Stimulated activated CD8-positive, alpha-beta memory T cell treated with anti-CD3 and anti-CD28 coated beads, Interleukin-15, amount 100 ng/mL, for 48 hours (primary cell): ENCODE results near the gene CAVIN1.
"Not testable (repeated sequence)": the region's sequence is repeated elsewhere in the genome, so short reads cannot be mapped to it uniquely, and the experiment has no call there.

Experiments
- DNase-seq, 2 donors: peaks; one replicate each; pipeline ENCODE4 v3.0.0-alpha.2; 2020; ENCODE audit warnings: low read depth in 2 of 2

The CAVIN1 gene

GRCh38 chr17:42378359-42378958 lies 44.6 kb downstream of the CAVIN1 start:
- no peak for DNase-seq

DNA sequence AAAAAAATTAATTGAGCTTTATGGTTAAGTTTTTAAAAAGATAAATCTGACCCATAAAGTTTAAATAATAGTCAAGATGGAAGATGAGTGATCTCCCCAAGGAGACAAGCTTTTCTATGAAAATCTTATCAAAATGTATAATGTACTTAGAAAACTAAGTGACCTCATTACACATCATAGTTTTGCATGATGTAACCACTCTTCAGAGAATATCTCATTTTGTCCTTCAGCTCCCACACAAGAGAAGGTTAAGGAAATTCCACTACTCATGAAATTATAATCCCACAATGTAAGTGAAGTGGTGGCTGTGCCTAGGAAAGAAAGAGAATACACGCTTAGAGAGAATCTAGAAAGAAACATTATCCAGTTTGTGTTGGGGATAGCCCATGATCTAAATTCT lies 49.2 kb downstream of the CAVIN1 start:
- no peak for DNase-seq

GRCh38 chr17:42372142-42372541 lies 50.9 kb downstream of the CAVIN1 start:
- no peak for DNase-seq

- DNase-seq: not testable (repeated sequence)
These were observed 54.1 kb downstream of the CAVIN1 start for GRCh38 chr17:42368797-42369561.

GRCh38 chr17:42368310-42368709 lies 54.7 kb downstream of the CAVIN1 start:
- DNase-seq: not testable (repeated sequence)

- not testable (repeated sequence) for DNase-seq
These were observed 56.7 kb downstream of the CAVIN1 start for GRCh38 chr17:42366176-42367023.

DNA sequence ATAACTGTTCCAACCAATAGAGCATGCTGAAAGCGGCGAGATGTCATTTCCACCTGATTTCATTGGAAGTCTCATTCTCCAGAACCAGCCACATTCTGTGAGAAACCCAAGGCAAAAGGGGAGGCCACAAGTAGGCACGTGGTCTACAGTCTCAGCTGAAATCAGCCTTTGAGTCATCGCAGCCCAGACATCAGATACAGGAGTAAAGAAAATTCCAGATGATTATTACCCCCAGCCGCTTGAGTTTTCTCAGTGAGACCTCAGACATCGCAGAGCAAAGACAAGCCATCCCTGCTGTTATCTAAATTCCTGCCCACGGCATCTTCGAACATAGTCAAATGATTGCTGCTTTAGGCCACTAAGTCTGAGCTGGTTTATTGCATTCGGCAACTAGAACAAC lies 57.9 kb downstream of the CAVIN1 start:
- peak in 1 of 2 donors; percentile 24 for DNase-seq

DNA sequence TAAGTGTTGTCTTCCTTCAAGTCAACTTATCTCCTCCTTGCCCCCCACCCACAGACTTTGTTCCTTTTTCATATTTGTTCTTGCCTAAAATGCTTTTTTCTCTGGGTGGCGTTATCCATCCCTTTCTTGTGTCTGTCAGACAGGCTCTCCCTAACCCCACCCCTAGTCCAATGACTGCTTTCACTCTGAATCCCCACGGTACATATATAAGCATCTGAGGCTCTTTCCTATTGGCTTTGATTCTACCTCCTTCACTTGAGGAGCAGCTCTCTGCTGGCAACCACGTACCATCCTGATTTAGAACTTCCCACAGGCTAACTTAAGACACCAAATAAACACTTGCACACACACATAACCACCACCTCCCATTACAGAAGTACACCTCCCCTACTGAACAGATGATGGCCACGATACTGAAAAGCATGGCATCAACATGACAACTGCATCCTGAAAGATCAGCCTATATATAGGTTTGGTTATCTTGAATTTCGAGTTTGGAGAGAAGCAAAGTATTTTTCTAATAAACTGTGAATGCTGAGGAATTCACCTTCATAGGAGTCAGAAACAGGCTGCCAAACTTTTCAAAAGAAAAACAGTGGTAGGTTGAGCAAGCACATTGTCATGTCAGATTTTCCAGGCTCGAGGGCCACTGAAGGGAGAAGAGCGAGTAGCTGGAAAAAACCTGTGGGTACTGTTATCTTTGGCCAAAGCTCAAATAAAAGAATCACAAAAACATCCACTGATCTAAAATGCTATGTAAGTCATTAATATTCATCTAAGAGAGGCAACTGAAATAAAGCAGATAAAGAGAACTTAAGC lies 59.1 kb downstream of the CAVIN1 start:
- no peak for DNase-seq

- DNase-seq: no peak
These were observed 59.8 kb downstream of the CAVIN1 start for GRCh38 chr17:42363231-42363630.

DNA sequence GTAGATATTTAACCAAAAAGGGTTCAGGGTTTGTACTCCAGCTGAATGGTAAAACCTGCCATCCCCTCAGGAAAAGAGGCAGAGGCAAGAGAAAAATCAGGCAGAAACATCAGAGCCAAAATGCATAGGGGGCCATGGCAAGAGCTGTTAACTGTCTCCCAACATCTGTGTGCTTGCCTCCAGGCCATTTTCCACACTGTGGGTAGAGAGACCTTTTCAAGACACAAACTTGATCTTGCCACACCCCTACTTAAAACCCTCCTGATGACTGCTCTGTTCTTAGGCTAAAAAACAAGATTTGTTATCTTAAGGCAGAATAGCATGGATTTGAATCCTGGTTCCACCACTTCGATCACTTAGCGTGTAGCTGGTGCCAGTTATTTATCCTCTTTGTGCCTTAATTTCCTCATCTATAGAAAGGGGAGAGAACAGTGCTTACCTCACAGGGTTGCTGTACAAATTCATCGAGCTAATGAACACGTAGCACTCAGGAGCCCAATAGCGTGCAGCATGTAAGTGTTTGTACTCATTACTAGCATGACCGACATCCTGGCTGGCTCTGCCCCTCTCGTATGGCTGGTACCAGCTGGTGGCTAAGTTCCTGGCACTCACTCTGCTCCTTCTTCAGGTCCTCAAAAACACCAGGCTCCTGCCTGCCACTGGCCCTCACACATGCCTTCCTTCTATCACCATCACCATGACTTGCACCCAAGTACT lies 60.7 kb downstream of the CAVIN1 start:
- DNase-seq: no peak

DNA sequence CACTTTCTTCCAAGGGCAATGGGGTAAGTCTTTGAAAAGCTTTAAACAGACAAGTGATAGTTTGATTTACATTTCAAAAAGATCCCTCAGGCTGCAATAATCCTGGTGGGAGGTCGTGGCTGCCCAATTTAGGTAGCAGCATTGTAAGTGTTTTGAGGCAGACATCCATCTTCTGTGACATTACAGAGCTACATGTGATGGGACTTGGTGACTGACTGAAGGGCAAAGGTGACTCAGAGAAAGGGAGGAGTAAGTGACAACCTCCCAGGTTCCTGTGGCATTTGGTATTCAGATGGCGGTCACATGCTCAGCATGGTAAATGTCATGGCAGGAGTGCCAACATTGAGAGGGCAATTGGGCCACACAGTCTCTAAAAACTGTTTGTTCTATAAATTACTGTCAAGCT lies 61.3 kb downstream of the CAVIN1 start:
- peak; percentile 25 to 39 for DNase-seq

DNA sequence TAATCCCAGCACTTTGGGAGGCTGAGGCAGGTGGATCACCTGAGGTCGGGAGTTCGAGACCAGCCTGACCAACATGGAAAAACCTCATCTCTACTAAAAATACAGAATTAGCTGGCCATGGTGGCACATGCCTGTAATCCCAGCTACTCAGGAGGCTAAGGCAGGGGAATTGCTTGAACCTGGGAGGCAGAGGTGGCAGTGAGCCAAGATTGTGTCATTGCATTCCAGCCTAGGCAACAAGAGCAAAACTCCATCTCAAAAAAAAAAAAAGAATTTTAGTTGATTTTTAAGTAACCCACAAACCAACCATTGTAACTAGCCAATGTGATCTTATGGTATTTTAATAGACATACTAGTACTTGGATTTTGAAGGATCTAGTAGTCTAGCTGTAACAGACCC lies 62.7 kb downstream of the CAVIN1 start:
- not testable (repeated sequence) for DNase-seq

DNA sequence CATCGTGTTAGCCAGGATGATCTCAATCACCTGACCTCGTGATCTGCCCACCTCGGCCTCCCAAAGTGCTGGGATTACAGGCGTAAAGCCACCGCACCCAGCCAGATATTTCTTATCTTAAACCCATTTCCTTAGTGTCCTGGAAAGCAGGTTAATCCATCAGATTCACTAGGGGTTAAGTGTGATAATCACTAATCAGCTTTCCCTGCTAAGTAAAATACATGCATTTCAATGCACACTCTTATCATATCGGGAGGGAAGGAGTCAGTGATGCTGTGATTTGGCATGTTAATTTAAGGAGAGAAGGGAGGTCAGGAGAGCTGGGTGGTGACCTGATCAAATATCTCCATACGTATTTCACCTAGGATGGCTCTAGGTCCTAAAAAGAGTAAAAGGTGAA lies 63.9 kb downstream of the CAVIN1 start:
- DNase-seq: no peak

- no peak for DNase-seq
These were observed 64.6 kb downstream of the CAVIN1 start for GRCh38 chr17:42358434-42358833.

GRCh38 chr17:42354956-42355843 lies 67.9 kb downstream of the CAVIN1 start:
- no peak for DNase-seq
